ENCODE measurements around the gene SEMA6C.
"Not testable (repeated sequence)": the region's sequence is repeated elsewhere in the genome, so short reads cannot be mapped to it uniquely, and the experiment has no call there.

SEMA6C gene, protein sequence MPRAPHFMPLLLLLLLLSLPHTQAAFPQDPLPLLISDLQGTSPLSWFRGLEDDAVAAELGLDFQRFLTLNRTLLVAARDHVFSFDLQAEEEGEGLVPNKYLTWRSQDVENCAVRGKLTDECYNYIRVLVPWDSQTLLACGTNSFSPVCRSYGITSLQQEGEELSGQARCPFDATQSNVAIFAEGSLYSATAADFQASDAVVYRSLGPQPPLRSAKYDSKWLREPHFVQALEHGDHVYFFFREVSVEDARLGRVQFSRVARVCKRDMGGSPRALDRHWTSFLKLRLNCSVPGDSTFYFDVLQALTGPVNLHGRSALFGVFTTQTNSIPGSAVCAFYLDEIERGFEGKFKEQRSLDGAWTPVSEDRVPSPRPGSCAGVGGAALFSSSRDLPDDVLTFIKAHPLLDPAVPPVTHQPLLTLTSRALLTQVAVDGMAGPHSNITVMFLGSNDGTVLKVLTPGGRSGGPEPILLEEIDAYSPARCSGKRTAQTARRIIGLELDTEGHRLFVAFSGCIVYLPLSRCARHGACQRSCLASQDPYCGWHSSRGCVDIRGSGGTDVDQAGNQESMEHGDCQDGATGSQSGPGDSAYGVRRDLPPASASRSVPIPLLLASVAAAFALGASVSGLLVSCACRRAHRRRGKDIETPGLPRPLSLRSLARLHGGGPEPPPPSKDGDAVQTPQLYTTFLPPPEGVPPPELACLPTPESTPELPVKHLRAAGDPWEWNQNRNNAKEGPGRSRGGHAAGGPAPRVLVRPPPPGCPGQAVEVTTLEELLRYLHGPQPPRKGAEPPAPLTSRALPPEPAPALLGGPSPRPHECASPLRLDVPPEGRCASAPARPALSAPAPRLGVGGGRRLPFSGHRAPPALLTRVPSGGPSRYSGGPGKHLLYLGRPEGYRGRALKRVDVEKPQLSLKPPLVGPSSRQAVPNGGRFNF

DNA sequence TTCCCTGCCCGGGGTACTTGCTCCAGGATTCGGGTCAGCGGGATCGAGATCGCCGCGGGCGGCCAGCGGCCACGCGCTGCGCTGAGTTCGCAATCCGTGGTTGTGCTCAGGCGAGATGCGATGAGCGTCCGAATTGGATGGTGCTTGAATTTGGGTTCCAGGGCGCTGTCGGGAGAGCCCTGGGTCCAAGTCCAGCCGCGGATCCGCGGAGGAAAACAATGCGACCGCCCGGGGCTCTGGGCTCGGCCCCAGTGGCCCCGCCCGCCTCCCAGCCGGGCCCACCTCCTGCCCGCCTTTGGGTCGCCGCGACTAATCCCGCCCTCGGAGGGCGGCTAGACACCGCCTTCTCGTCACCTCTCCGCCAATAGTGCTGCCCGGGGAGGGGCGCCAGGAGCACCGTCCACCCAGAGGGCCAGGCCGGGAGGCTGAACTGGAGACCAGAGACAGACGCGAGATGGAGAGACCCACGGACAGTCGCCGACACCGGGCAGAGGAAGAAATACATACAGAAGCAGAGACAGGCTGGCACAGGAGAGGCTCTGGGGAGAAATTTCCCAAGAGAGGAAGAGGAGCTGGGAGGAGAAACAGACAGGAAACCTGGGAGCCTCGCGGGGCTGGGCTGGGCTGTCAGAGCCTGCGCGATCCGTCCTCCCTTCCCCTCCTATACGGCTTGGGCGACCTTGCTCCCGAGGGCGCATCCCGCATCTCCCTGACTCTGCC lies at the start of gene SEMA6C:
Gene SEMA6C, minus strand, starts transcription at position 220 of the 720 bp plus-strand sequence. CDS start 4,010 bp downstream, outside the sequence.
- DNase-seq (ENCODE audit: insufficient read length, low spot score) (peak; percentile 91), FAIRE-seq (peak; percentile 82)

DNA sequence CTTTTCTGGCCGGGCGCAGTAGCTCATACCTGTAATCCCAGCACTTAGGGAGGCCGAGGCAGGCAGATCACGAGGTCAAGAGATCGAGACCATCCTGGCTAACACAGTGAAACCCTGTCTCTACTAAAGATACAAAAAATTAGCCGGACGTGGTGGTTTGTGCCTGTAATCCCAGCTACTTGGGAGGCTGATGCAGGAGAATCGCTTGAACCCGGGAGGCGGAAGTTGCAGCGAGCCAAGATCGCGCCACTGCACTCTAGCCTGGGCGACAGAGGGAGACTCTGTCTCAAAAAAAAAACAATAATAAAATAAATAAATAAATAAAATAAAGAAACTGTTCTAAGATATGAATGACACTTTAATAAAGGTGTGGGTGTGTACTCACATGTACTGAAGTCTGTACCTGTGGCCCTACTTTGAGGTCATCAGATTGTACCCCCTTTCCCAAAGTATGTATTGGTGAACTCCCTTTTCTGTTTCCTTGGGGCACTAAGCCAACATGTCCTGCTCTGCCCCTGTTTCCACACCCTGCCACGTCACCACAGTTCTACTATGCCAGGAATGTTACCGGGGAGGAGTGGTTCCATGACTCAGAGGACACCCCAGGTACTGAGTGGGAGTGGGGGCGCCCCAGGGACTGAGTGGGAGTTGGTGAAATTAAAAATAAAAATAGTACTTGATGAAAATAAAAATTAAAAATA lies 48.6 kb upstream of the SEMA6C start:
- not testable (repeated sequence) for DNase-seq (ENCODE audit: insufficient read length, low spot score); FAIRE-seq

DNA sequence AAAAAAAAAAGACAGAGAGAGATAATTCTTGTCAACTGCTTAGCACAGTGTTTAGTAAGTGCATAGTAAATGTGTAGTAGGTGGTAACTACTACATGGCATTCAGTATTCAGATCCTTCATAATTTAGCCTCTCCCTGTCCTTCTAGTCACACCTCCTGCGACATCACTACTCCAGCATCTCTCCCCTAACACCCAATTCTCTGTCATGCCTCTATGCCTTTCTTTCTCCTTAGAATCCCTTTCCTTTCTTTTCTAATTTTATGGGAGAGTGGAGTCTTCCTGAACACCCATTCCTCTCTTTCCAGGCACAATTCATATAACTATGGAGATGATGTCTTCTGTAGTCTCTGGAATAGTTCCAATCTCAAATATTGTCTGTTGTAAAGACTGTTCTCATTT lies 47.4 kb upstream of the SEMA6C start:
- DNase-seq (ENCODE audit: insufficient read length, low spot score): no peak

DNA sequence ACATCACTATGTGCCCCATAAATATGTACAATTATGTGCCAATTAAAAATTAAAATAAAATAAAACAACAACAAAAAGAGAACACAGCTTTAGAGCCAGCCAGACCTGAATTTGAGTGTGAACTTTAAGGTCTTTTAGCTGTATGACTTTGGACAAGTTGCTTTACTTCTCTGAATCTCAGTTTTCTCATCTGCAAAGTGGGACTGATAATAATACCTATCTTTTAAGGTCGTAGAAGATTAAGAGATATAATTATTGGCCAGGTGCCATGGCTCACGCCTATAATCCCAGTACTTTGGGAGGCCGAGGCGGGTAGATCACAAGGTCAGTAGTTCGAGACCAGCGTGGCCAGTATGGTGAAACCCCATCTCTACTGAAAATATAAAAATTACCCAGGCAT lies 46.9 kb upstream of the SEMA6C start:
- FAIRE-seq (no peak), DNase-seq (ENCODE audit: insufficient read length, low spot score) (no peak)

More for the DNA sequence above, 47.4 kb upstream of the SEMA6C start:
- FAIRE-seq: no peak

DNA sequence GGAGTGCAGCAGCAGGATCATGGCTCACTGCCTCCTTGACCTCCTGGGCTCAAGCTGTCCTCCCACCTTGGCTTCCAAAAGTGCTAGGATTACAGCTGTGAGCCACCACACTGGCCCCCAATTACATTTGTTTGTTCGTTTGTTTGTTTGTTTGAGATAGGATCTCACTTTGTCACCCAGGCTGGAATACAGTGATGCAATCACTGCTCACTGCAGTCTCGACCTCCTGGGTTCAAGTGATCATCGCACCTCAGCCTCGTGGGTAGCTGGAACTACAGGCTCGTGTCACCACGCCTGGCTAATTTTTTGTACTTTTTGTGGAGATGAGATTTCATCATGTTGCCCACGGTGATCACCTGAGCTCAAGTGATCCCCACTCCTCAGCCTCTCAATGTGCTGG lies 45.6 kb upstream of the SEMA6C start:
- DNase-seq (ENCODE audit: insufficient read length, low spot score) (no peak), FAIRE-seq (no peak)

DNA sequence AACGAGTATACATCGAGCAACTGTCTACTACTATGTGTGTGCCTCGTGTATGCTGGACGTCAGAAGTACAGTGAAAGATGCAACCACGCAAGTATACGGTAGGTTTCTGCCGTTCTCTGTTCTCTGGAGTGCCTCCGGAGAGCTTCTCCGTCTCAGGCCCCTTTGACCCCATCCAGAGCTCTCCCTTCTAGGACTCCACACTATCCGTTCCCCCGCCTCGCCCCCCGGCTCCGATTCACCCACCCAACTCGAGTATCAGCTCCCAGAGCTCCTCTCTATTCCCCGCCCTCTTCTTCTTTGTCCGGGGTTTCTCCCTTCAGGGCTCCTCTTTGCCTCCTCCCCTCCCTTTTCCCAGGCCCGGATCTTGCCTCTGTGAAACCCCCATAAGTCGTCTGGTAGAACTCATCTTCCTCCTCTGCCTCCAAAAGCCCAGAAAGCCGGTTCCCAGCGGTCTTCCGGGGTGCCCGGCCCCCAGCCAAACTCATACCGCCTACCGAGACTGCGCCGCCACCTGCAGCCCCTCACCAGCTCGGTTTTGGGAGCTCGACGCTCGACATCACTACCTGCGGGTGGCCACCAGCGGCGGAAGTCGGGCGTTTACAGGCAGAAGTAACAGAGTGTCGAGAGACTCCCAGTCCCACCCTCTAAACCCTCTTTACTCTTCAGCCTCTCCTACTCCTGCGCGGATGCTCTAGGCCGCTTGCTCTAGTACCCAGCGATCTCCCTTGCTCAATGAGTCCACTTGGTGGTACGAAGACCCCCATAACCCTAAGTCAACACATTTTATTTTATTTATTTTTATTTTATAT lies 43.4 kb upstream of the SEMA6C start, which contains the start of gene VPS72:
Gene VPS72, minus strand, starts transcription at position 561 of the 809 bp plus-strand sequence. Its CDS starts 76 bp downstream, at position 485.
- FAIRE-seq (peak; percentile 93), DNase-seq (ENCODE audit: insufficient read length, low spot score) (peak; percentile 80)

DNA sequence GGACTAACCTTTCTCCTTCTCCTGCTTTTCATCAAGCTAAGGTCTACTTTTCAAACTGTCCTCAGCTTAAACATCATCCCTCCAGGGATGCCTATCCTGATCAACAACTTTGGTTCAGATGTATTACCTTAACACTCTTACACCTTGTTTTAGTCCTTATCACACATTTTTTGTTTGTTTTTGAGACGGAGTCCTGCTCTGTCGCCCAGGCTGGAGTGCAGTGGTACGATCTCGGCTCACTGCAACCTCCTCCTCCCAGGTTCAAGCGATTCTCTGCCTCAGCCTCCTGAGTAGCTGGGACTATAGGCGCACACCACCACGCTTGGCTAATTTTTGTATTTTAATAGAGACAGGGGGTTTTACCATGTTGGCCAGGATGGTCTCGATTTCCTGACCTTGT lies 42.2 kb upstream of the SEMA6C start:
- not testable (repeated sequence) for DNase-seq (ENCODE audit: insufficient read length, low spot score); FAIRE-seq

DNA sequence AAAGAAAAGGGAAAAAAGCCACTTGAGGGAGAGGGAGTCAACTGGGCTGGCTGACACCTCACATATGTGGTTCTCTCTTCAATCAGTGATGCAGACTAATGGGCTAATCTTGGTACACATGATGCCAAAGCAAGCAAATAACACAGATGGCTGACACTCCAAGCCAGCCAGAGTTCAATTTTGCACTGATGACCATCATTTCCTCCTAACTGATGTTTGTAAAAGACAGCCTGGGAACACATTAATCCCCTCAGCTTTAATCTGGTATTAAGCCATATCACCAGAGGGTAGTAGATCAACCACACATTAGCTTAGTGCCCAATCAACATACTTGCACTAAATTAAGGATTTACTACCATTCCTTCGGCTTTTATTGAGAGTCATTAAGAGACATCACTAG lies 40.8 kb upstream of the SEMA6C start:
- DNase-seq (ENCODE audit: insufficient read length, low spot score): no peak
- no peak for FAIRE-seq

DNA sequence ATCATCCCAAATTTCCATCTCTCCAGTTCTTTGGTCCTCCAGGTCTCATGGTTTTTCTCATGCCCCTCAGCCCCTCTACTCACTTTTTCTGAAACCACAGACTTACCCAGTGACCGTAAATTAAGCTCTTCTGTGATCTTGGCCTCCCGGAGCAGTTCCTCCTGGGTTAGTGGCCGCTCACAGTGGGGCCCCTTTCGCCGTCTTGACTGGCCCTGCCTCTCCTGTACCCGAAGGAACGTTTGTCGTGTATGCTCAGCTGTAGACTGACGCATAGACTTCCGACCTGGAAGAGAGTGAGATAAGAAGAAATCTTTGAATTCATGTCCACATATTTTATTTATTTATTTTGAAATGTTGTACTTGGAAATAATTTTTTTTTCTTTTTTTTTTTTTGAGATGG lies 37.8 kb upstream of the SEMA6C start:
- DNase-seq (ENCODE audit: insufficient read length, low spot score) (no peak), FAIRE-seq (no peak)

DNA sequence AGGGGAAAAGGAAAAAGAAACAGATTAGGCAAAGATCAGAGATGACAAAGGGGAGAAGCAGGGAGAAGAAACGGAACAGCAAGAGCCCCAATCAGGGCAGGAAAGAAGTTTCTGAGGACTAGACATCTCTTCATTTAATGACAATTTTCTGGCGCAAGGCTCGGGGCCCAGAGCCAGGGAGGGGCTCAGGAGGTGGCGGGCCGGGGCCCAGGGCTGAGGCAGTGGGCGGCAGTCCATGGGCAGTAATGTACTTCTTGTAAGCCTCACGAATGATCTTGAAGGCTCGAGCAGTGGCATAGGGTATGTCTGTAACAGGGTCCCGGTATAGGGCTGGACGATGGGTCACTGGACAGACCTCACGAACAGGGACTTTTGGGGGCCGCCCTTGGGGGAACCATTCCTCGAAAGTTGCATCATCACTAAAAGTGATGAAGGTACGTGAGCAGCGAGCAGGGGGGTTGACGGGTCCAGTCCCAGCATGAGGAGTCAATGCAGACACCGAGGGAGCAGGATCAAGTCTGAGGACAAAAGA lies 30.1 kb upstream of the SEMA6C start:
- no peak for FAIRE-seq

DNA sequence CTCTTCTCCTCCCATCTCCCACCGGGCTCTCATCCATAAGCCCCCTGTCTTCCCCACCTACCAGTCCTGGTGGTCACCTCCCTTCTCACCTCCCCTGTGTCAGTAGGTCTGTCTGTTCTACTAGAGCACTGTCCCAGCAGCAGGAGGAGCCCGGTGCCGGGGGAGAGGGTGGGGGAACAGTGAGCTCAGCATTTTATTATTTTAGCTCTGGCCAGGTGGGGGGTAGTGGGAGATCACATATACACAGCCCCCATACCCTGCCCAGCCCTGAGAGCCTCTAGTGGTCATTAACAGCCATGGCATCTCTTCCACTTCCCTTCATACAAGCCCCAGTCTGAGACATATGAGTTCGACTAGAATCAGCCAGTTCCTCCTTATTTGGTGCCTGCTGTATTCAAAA lies 29.4 kb upstream of the SEMA6C start, which contains the start of gene TMOD4:
Gene TMOD4, minus strand, starts transcription at position 119 of the 400 bp plus-strand sequence. CDS start 1,106 bp downstream, outside the sequence.
- no peak for DNase-seq (ENCODE audit: insufficient read length, low spot score)
- FAIRE-seq: peak; percentile 33

More for the DNA sequence above, 30.1 kb upstream of the SEMA6C start:
- DNase-seq (ENCODE audit: insufficient read length, low spot score): no peak

DNA sequence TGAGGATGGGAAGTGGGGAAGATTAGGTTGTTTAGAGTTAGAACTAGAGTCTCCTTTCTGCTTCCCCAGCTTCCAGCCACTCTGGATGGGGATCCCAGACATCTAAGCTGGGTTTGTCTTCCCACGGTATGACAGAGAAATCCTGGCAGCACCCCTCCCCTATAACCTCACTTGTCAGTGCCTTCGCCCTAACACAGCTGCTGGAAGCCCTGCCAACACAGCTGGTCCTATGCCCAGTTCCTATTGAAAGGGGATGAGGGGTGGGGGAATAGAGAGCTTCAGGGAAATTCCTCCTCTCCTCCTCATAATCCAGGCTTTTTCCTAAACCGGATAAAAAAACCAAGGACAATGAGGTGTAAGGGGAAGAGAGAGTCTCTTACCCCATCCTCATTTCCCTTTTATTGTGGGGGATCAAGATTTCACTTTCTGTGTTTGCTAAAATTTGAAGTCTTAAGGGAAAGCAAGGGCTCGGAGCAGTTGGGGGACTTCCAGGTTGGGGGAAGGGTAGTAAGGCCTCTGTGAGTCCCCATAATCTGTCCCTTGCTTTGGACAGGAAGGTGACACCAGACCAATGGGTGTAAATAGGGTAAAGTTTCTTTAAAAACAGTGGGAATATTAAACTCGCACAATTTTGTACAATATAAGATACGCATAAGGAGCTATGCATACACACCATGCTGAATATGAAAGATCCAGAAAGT lies 28.8 kb upstream of the SEMA6C start:
- DNase-seq (ENCODE audit: insufficient read length, low spot score): no peak
- no peak for FAIRE-seq

DNA sequence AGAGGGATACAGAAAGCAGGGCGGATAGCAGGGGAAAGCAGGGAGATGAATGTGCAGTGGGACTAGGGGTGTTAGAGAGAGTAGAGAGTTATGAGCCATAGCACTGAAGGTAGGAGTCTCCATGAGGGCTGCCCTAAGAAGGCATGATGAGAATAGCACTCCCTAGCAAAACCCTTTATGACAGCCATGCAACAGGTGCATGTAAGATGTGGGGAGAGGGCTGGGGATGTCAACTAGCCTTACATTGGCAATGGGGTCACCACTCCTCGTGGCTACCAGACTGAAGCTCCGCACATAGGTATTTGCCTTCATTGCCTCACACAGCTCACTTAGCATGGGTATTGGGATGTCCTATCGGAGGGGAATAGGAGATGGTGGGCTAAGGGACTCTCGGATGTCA lies 24.8 kb upstream of the SEMA6C start:
- FAIRE-seq (no peak), DNase-seq (ENCODE audit: insufficient read length, low spot score) (no peak)

DNA sequence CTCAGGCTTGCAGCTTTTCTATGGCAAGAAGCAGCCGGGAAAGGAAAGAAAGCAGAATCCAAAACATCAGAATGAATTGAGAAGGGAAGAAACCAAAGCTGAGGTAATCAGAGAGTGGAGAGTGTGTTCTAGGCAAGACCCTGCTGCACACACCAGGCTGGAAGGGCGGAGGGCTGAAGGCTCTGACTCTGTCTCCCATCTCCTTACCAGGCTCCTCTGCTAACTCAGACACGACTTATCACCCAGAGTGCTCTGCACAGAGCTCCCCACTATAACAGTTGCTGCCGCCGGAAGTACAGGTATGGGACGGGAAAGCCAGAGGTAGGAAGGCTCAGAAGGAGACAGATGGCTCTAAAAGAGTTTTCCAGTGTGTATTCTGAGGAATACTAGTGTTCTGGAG lies 20.7 kb upstream of the SEMA6C start:
- no peak for FAIRE-seq

DNA sequence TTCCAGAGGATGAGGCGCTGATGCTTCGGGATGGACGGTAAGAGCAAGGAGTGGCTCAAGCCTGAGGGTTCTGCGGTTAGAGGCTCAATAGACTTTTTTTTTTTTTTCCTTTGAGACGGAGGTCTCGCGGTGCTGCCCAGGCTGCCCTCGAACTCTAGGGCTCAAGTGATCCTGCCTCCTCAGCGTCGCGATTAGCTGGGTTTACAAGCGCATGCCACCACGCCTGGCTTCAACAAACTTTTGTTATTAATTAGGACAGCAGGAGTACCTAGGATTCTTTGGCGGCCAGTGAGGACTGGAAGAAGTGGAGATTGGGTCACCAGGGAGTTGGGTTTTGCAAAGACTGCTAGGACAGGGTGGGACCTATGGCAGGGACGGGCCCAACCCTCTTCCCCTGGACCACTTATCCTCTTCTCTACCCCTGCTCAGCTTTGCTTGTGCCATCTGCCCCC lies 20.1 kb upstream of the SEMA6C start:
- DNase-seq (ENCODE audit: insufficient read length, low spot score): no peak
- no peak for FAIRE-seq

More for the DNA sequence above, 20.7 kb upstream of the SEMA6C start:
- no peak for DNase-seq (ENCODE audit: insufficient read length, low spot score)

DNA sequence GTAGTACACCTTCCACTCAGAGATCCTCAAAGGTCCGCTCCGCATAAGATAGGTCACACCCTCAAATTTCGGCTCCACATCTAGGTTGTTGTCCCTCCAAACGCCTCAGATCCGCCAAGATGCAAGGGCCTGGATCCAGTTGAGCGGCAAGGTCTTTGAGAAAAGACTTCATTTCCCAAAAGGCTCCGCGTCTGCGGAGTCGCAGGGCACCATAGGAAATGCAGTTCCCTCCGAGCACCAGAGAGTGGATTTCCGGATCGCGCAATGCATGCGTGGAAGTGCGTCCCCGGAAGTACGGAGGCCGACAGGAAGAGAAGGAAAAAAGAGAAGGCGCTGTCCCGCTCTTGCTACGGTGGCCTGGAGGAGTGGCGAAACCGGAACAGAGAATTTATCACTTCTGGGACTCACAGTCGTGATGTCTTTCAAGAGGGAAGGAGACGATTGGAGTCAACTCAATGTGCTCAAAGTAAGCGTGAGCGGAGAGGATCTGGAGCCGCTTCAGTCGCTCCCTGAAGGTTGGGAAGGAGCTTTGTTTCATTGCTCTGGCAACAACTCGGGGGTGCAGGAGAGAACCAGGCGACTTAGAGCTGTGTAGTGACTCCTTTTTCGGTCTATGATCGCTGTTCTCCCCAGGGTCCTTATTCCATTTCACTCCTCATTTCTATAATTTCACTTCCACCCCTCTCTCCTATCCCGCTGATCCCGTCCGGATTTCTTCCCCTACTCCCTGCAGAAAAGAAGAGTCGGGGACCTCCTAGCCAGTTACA lies 19.5 kb upstream of the SEMA6C start, which contains the start of the genes LYSMD1 and SCNM1:
Gene LYSMD1, minus strand, starts transcription at position 165 of the 767 bp plus-strand sequence. CDS start 644 bp downstream, outside the sequence.
Gene SCNM1, plus strand, starts transcription at position 407 of the 767 bp plus-strand sequence. Its CDS starts 9 bp downstream, at position 416.
- DNase-seq (ENCODE audit: insufficient read length, low spot score) (peak; percentile 86), FAIRE-seq (peak; percentile 99)

DNA sequence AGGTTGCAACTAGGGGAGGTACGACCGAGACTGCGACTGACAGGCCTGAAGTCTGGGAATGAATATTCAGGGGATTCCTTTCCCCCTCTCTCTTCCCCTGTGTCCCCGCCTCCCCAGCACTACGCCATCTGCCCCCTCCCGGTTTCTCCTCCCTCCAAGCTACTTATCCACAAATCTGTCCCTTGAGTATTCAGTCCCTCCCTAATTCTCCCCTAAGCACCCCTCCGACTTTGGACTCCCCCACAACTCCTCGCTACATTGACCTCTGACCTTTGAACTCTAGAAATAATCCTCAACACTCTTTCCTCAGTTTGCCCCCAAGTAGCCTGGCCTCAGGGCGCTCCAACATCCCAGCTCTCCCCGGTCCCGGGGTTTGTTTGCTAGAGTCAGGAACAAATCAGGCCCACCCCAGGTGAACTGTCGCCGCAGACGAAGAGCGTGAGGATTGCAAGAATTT lies 18.9 kb upstream of the SEMA6C start:
- no peak for DNase-seq (ENCODE audit: insufficient read length, low spot score)

More for the DNA sequence above, 18.9 kb upstream of the SEMA6C start:
- FAIRE-seq: peak; percentile 8
